GM18861 (cell line): ENCODE data around the gene CHRNA10.

Source experiments
- ATAC-seq: cut with Tn5 transposase; IDR thresholded peaks from one replicate; pipeline ENCODE4 v1.9.1; 2021; ENCODE audit not compliant: unreplicated experiment

Gene CHRNA10

GRCh38 chr11:3635641-3636375 is 35.4 kb downstream of the CHRNA10 start:
- ATAC-seq = no peak

- ATAC-seq = no peak
Observed at GRCh38 chr11:3632070-3632660, 39.0 kb downstream of the CHRNA10 start.

GRCh38 chr11:3631331-3631730 is 39.9 kb downstream of the CHRNA10 start:
- no peak for ATAC-seq

- ATAC-seq = no peak
Observed at GRCh38 chr11:3627291-3627690, 43.9 kb downstream of the CHRNA10 start.

- ATAC-seq = no peak
Observed at GRCh38 chr11:3626250-3626960, 44.8 kb downstream of the CHRNA10 start.

- ATAC-seq = no peak
Observed at GRCh38 chr11:3623767-3624458, 47.3 kb downstream of the CHRNA10 start.

GRCh38 chr11:3623121-3623520 is 48.1 kb downstream of the CHRNA10 start:
- no peak for ATAC-seq

- ATAC-seq = no peak
Observed at GRCh38 chr11:3622521-3622920, 48.7 kb downstream of the CHRNA10 start.

- no peak for ATAC-seq
Observed at GRCh38 chr11:3617990-3618389, 53.2 kb downstream of the CHRNA10 start.

- no peak for ATAC-seq
Observed at GRCh38 chr11:3616721-3617460, 54.3 kb downstream of the CHRNA10 start.

- ATAC-seq = no peak
Observed at GRCh38 chr11:3615998-3616397, 55.2 kb downstream of the CHRNA10 start.
